Fibroblast of lung (primary cell): ENCODE measurements around the gene NPAT.

Source experiments
- EZH2 ChIP-seq: IDR thresholded peaks from 2 replicates; pipeline ENCODE4 v1.5.1; 2012; ENCODE audit warnings: low read length, control low read depth, mild to moderate bottlenecking; ENCODE audit errors: missing control alignments
- TF ChIP-seq, protein P1 (sequence below), 2 donors: IDR thresholded peaks in 1 of 2; conservative IDR thresholded peaks in 1 of 2; 1 replicate in 1 of 2; 2 replicates in 1 of 2; pipeline ENCODE4 v1.5.1; 2011 to 2012; ENCODE audit warnings: low read length in 2 of 2, control low read depth in 1 of 2, inconsistent platforms in 1 of 2, low read depth in 1 of 2, mild to moderate bottlenecking in 1 of 2

DNA sequence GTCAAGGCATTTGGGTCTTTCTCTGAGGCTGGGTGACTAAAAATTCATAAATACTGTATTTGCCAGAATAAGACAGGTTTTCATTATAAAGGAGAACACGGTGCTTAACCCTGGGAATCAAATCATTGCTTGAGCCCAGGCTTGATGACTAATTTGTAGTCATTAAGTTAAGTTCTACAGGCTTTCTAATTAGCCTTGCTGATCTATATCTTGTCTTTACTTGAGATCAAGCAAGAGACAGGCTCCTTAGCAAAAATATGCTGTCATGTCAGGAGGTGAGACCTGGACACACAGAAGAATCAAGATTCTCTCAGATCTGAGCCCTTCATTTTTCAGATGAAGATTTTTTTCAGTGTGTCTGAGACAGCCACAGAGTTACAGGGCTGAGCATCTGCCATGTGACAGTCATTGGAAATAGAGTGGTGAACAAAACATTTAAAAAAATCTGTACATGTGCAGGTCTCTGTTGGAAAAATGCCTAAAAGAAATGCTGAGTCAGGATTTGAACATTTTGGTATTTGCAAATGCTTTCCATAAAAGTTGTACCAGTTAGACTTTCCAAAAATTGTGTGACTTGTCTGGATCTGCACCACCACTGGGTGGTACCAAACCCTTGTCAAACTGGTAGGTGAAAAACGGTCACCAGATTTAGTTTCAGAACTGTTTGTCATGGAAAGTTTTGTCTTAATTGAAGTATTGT is 86.4 kb downstream of the NPAT start:
- TF ChIP-seq, protein P1, sequence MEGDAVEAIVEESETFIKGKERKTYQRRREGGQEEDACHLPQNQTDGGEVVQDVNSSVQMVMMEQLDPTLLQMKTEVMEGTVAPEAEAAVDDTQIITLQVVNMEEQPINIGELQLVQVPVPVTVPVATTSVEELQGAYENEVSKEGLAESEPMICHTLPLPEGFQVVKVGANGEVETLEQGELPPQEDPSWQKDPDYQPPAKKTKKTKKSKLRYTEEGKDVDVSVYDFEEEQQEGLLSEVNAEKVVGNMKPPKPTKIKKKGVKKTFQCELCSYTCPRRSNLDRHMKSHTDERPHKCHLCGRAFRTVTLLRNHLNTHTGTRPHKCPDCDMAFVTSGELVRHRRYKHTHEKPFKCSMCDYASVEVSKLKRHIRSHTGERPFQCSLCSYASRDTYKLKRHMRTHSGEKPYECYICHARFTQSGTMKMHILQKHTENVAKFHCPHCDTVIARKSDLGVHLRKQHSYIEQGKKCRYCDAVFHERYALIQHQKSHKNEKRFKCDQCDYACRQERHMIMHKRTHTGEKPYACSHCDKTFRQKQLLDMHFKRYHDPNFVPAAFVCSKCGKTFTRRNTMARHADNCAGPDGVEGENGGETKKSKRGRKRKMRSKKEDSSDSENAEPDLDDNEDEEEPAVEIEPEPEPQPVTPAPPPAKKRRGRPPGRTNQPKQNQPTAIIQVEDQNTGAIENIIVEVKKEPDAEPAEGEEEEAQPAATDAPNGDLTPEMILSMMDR (conservative IDR thresholded peaks at IDR 0.05 in 1 of 2, IDR thresholded peaks at IDR 0.05 in 1 of 2; ENCODE audit: low read depth in 1 of 2, low read length in 2 of 2): peak in 1 of 2 donors; percentile 16
- no peak for TF ChIP-seq EZH2
